Epithelial cell of proximal tubule (primary cell): ENCODE results near the gene FOSB. TPM values are rescaled to one million over a fixed set of nuclear protein-coding genes. Genes with fewer than 3 reads are reported as not detected.

Experiments
- DNase-seq: peaks from one replicate; pipeline ENCODE4 v3.0.0-alpha.2; 2011; ENCODE audit warnings: low read depth
- H3K4me3 ChIP-seq: 2 replicates; pipeline ENCODE4 v1.5.1; 2011; ENCODE audit warnings: low read depth, mild to moderate bottlenecking, low read length
- CTCF ChIP-seq: conservative IDR thresholded peaks from 2 replicates; pipeline ENCODE4 v1.5.1; 2012; ENCODE audit warnings: low read depth, mild to moderate bottlenecking, low read length
- total RNA-seq: library from RNA; depleted of rRNA; stranded (reverse); fragments of >200 nt; gene quantifications from 2 replicates; pipeline ENCODE4 v1.2.3, GENCODE V29; 2015

Gene FOSB
- total RNA-seq, 1 donor from 2014 or later, result 3.4 TPM

GRCh38 chr19:45496349-45496953 is 28.7 kb downstream of the FOSB start:
- H3K4me3 ChIP-seq, result peak overlapping the region; percentile 88
- no peak for TF ChIP-seq CTCF
- DNase-seq, result no peak

GRCh38 chr19:45497791-45498190 is 30.0 kb downstream of the FOSB start:
- H3K4me3 ChIP-seq, result no peak overlapping the region
- DNase-seq, result no peak
- no peak for TF ChIP-seq CTCF

GRCh38 chr19:45498411-45499195 is 30.8 kb downstream of the FOSB start, which contains the start of gene PPM1N:
Gene PPM1N (plus strand): TSS chr19:45498443. CDS start chr19:45498473, 30 bp downstream.
- DNase-seq, result no peak
- TF ChIP-seq CTCF, result no peak
- H3K4me3 ChIP-seq, result peak within 1 kb of the TSS; percentile 49

- DNase-seq, result no peak
- no peak overlapping the region for H3K4me3 ChIP-seq
- TF ChIP-seq CTCF, result no peak
Measured at GRCh38 chr19:45499196-45500180, 31.7 kb downstream of the FOSB start.

- DNase-seq, result no peak
- TF ChIP-seq CTCF, result no peak
- no peak overlapping the region for H3K4me3 ChIP-seq
Measured at GRCh38 chr19:45500918-45501729, 33.3 kb downstream of the FOSB start.

- H3K4me3 ChIP-seq, result no peak overlapping the region
- no peak for TF ChIP-seq CTCF
- no peak for DNase-seq
Measured at GRCh38 chr19:45501730-45502014, 33.9 kb downstream of the FOSB start.
